ENCODE data around the gene DIP2C. TPM values are rescaled to one million over a fixed set of nuclear protein-coding genes. Genes with fewer than 3 reads are reported as not detected.

DIP2C gene
- total and polyA plus RNA-seq, 3 donors from 2014 or later: 14.9 to 43.4 (median 30.1) TPM

DNA sequence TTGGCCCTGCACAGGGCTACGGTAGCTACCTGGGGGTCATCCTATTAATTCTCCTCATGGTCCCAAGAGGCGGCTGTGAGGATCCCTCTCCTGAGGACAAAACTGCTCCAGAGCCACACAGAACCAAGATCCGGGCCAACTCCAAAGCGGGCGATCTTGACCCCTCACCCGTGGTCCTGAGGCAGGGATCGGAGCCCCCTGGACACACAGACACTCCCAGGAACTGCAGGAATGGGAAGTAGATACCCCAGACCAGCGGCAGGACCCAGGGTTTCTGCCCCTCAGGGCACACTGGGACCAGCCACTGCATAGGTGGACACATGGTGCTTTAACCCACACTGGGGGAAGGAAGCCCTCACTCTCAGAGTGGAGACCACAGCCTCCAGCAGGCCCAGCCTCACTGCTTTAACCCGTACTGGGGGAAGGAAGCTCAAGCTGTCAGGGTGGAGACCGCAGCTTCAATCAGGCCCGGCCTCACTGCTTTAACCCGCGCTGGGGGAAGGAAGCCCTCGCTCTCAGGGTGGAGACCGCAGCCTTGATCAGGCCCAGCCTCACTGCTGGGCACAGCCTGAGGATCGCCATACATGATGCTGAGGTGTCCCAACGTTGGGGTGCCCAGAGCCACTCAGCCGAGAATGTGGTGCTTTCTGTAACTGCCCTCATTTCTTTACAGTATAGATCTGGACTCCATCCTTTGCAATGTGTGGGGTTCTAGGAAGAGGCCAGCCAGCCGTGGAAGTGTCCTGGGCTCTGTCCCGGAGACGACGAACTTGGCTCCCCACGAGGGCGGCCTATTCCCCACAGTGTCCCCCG, 60.1 kb downstream of the DIP2C start:
- Histone ChIP-seq H3K4me3 (no peak overlapping the region), H3K27ac (no peak overlapping the region), H3K36me3 (ENCODE audit: low read depth, missing control alignments) (no peaks in the 10 kb centered on the region), H3K4me1 (peaks cover 26% of the 10 kb centered on the region), H3K9me3 (no peaks in the 10 kb centered on the region), H3K27me3 (no peaks in the 10 kb centered on the region)
- DNase-seq: no peak
- TF ChIP-seq CTCF (IDR thresholded peaks at IDR 0.05): no peak
- whole genome bisulfite sequencing, 2 donors: 93 to 94% methylated on average over 16 to 25 of the region's 25 CpGs
- intact Hi-C loops (cut with DNase I; ENCODE audit: low total_unique reads): no loop called here

DNA sequence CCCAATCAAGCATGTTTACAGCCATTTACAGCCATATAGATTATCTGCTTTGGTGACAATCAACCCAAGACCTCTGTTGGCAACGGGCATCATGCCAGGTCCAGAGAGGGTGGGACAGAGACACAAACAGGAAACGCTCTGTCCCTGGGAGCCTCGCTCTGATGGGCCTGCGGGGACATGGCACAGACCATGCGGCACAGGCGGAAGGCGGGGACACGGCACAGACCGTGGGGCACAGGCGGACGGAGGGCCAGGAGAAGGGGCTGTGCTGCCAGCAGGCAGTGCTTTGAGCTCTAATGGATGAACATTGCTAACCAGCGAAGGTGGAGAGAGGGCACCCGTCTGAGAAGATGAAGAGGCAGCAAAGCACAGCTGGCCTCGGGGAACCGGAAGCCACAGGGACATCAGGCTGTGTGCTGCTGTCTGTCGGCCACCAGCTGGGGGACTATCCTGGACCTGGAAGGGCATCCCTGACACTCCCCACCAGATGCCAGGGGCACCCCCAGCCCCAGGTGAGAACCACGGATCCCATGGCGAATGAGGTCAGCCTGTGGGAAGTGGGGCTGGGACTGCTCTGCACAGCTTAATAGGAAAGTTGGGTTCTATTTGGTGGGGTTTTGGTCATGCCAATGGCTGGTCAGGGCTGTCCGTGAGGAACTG, 61.0 kb downstream of the DIP2C start:
- Histone ChIP-seq H3K9me3 (no peaks in the 10 kb centered on the region), H3K4me3 (no peak overlapping the region), H3K27ac (no peak overlapping the region), H3K27me3 (no peaks in the 10 kb centered on the region), H3K36me3 (ENCODE audit: low read depth, missing control alignments) (no peaks in the 10 kb centered on the region), H3K4me1 (peaks cover 28% of the 10 kb centered on the region)
- no peak for TF ChIP-seq POLR2A (IDR thresholded peaks at IDR 0.05)
- TF ChIP-seq CTCF (IDR thresholded peaks at IDR 0.05): no peak
- WGBS, 2 donors: 95 to 97% methylated on average over 16 to 19 of the region's 19 CpGs
- intact Hi-C loops (cut with DNase I; ENCODE audit: low total_unique reads): no loop called here
- DNase-seq: no peak

DNA sequence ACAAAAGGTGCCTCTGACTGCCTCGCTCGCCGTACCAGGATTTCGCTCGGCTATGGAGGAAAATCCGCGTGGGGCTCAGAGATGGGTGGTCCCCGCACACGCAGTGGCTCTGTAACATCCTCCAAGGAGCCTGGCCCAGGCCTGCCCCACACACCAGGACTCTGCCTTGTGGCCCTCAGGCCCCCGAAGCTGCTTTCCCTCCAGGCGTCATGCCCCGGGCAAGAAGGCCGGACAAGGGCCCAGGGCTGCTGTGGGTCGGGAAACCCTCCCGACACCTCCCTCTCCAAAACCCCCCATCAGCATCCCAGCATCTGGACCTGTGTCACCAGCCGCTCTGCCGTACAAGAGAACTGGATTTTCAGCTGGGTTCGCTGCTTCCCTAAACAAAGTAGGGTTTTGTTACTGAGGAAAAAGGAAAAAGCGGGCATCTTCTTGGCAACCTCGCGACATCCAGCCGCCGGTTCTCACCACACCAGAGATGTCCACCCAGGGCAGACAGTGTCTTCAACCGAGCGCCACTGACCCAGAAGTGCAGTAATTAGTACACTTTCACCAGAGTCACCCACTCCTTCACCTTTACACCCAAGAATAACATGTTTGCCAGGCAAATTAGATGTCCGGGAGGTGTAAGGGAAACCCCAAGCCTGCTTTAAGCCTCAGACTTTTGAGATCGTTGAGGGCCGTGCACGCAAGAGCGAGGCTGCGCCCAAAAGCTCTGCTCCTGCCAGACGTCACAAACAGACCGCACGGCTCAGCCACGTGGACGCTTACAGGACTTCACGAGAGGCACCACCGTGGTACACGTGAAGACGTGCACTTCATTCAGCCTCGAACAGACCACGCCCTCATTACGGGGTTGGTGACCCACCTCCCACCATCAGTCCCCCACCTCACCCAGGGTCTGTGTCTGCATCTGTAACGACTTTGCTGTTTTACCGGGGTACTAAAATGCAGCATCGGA, 62.2 kb downstream of the DIP2C start:
- TF ChIP-seq POLR2A (IDR thresholded peaks at IDR 0.05) (no peak), CTCF (IDR thresholded peaks at IDR 0.05) (no peak)
- DNase-seq: no peak
- Histone ChIP-seq H3K4me3 (no peak overlapping the region), H3K27ac (no peak overlapping the region), H3K36me3 (ENCODE audit: low read depth, missing control alignments) (no peaks in the 10 kb centered on the region), H3K9me3 (no peaks in the 10 kb centered on the region), H3K4me1 (peaks cover 24% of the 10 kb centered on the region), H3K27me3 (no peaks in the 10 kb centered on the region)
- intact Hi-C loops (cut with DNase I; ENCODE audit: low total_unique reads): no loop called here
- WGBS, 2 donors: 89 to 95% methylated on average over 46 of the region's 46 CpGs

DNA sequence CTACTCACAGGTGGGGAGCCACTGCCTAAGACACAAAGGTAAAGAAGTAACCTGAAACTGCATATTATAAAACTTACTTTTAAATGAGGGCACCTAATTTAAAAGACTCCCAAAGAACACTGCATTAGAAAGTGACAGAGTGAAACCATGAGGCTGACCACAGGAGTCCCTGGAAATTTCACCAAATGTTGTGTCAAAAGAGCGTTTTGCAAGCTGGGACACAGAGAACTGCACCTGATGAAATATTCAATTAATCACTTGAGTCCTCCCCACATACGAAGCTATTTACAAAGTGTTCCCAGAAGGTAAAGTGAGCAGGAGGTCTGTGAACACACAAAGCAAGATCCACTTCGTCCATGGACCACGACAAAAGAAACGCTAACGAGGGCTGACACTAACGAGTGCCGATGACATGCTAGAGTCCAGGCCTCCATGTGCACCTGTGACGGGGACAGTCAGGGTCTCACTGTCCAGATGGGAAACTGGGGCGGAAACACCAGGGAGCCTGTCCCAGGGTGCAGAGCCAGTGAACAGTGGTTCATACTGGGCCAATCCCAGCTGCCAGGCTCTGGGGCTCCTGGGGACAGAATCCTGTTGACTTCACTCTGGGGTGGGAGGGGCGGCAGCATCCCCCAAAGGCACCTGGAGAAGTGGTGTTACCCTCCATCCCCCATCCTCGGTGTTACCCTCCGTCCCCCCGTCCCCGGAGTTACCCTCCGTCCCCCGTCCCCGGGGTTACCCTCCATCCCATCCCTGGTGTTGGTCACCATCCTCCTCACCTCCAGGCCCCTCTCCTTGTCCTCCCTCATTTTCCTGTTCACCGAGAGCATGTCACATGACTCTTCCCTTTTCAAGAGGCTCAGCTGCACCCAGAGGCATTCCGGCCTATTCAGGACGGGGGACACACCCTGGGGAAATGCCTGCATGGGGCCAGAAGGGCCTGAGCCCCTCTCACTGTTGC, 63.4 kb downstream of the DIP2C start:
- Histone ChIP-seq H3K4me1 (peaks cover 24% of the 10 kb centered on the region), H3K36me3 (ENCODE audit: low read depth, missing control alignments) (no peaks in the 10 kb centered on the region), H3K4me3 (no peak overlapping the region), H3K27ac (peak overlapping the region; percentile 88 to 92), H3K27me3 (no peaks in the 10 kb centered on the region), H3K9me3 (no peaks in the 10 kb centered on the region)
- DNase-seq: no peak
- intact Hi-C loops (cut with DNase I; ENCODE audit: low total_unique reads): no loop called here
- WGBS, 2 donors: 86 to 92% methylated on average over 18 to 21 of the region's 21 CpGs
- TF ChIP-seq POLR2A (IDR thresholded peaks at IDR 0.05) (no peak), CTCF (IDR thresholded peaks at IDR 0.05) (no peak)

Measured in testis (tissue), 3 donors.